ENCODE results near the gene PLCL1. TPM values are rescaled to one million over a fixed set of nuclear protein-coding genes. Genes with fewer than 3 reads are reported as not detected.
"Not testable (repeated sequence)": the region's sequence is repeated elsewhere in the genome, so short reads cannot be mapped to it uniquely, and the experiment has no call there.

The PLCL1 gene
- total RNA-seq, 1 experiment from 2014 or later, result not detected

- DNase-seq (ENCODE audit: low spot score), result no peak
Measured at GRCh38 chr2:197997083-197997541, 192.7 kb downstream of the PLCL1 start.

GRCh38 chr2:197998702-197999101, 194.3 kb downstream of the PLCL1 start:
- no peak for DNase-seq (ENCODE audit: low spot score)

- DNase-seq (ENCODE audit: low spot score), result no peak
Measured at GRCh38 chr2:198000417-198000816, 196.0 kb downstream of the PLCL1 start.

- DNase-seq (ENCODE audit: low spot score), result peak; percentile 15
Measured at GRCh38 chr2:198004173-198004572, 199.8 kb downstream of the PLCL1 start.

GRCh38 chr2:198004921-198005829, 200.8 kb downstream of the PLCL1 start:
- no peak for DNase-seq (ENCODE audit: low spot score)

- no peak for DNase-seq (ENCODE audit: low spot score)
Measured at GRCh38 chr2:198006733-198007132, 202.3 kb downstream of the PLCL1 start.

GRCh38 chr2:198008230-198008629, 203.8 kb downstream of the PLCL1 start:
- no peak for DNase-seq (ENCODE audit: low spot score)

- DNase-seq (ENCODE audit: low spot score), result no peak
Measured at GRCh38 chr2:198012025-198012424, 207.6 kb downstream of the PLCL1 start.

GRCh38 chr2:198016243-198016642, 211.8 kb downstream of the PLCL1 start:
- DNase-seq (ENCODE audit: low spot score), result no peak

- no peak for DNase-seq (ENCODE audit: low spot score)
Measured at GRCh38 chr2:198017068-198017467, 212.7 kb downstream of the PLCL1 start.

GRCh38 chr2:198028955-198029354, 224.6 kb downstream of the PLCL1 start:
- no peak for DNase-seq (ENCODE audit: low spot score)

GRCh38 chr2:198029576-198029975, 225.2 kb downstream of the PLCL1 start:
- not testable (repeated sequence) for DNase-seq (ENCODE audit: low spot score)

GRCh38 chr2:198033626-198034025, 229.2 kb downstream of the PLCL1 start:
- no peak for DNase-seq (ENCODE audit: low spot score)

GRCh38 chr2:198036029-198036879, 231.9 kb downstream of the PLCL1 start:
- DNase-seq (ENCODE audit: low spot score), result no peak

GRCh38 chr2:198040835-198041234, 236.4 kb downstream of the PLCL1 start:
- no peak for DNase-seq (ENCODE audit: low spot score)

GRCh38 chr2:198042189-198042588, 237.8 kb downstream of the PLCL1 start:
- no peak for DNase-seq (ENCODE audit: low spot score)

GRCh38 chr2:198044777-198045176, 240.4 kb downstream of the PLCL1 start:
- DNase-seq (ENCODE audit: low spot score), result no peak

GRCh38 chr2:198045227-198045626, 240.8 kb downstream of the PLCL1 start:
- no peak for DNase-seq (ENCODE audit: low spot score)

- no peak for DNase-seq (ENCODE audit: low spot score)
Measured at GRCh38 chr2:198052741-198053140, 248.3 kb downstream of the PLCL1 start.

- DNase-seq (ENCODE audit: low spot score), result no peak
Measured at GRCh38 chr2:198053148-198053547, 248.8 kb downstream of the PLCL1 start.

GRCh38 chr2:198053776-198054175, 249.4 kb downstream of the PLCL1 start:
- DNase-seq (ENCODE audit: low spot score), result no peak

GRCh38 chr2:198054299-198054698, 249.9 kb downstream of the PLCL1 start:
- peak; percentile 9 for DNase-seq (ENCODE audit: low spot score)

- DNase-seq (ENCODE audit: low spot score), result no peak
Measured at GRCh38 chr2:198055716-198056115, 251.3 kb downstream of the PLCL1 start.

Measured in A172 (cell line).